Caco-2 (cell line): ENCODE data around the gene PICK1. TPM values are rescaled to one million over a fixed set of nuclear protein-coding genes. Genes with fewer than 3 reads are reported as not detected.

Source experiments
- BruUV-seq: library from RNA; stranded (reverse); fragments of 400-500 nt; replicated peaks from 2 replicates; lab custom pipeline; 2021; lab: Mats Ljungman, UMichigan
- CTCF ChIA-PET: fragments of 300-600 bp; sonication (Branson Sonifier 250); formaldehyde crosslinking; loops from one replicate; lab custom pipeline; 2022; ENCODE audit warnings: antibody characterized with exemption; lab: Charles Lee
- POLR2A ChIA-PET: fragments of 300-600 bp; sonication (Branson Sonifier 250); formaldehyde crosslinking; loops from one replicate; lab custom pipeline; 2022; ENCODE audit warnings: antibody characterized with exemption; lab: Charles Lee
- DNase-seq, 2 experiments: peaks; one replicate each; pipeline versions ENCODE4 v3.0.0 to v3.0.0-alpha.2; 2020 to 2022
- H3K27me3 ChIP-seq: replicated peaks from 2 replicates; pipeline ENCODE4 v1.6.0; 2011; ENCODE audit warnings: low read length; ENCODE audit not compliant: control insufficient read depth, insufficient read depth
- H3K36me3 ChIP-seq: 2 replicates; pipeline ENCODE4 v1.5.1; 2011; ENCODE audit warnings: low read length; ENCODE audit not compliant: control insufficient read depth, insufficient read depth
- H3K4me1 ChIP-seq: fragments of 250-450 bp; sonication (Bioruptor Pico); 2 replicates; pipeline ENCODE4 v1.5.1; 2020; ENCODE audit warnings: mild to moderate bottlenecking
- H3K4me3 ChIP-seq: 2 replicates; pipeline ENCODE4 v1.5.1; 2011; ENCODE audit warnings: low read depth, mild to moderate bottlenecking, control low read depth, low read length
- H3K9me3 ChIP-seq: fragments of 250-450 bp; sonication (Bioruptor Pico); 2 replicates; pipeline ENCODE4 v1.5.1; 2020; ENCODE audit warnings: mild to moderate bottlenecking, moderate library complexity
- H3K27ac Mint-ChIP-seq: one replicate; pipeline ENCODE4 v1.8.0; 2022; ENCODE audit warnings: mixed read lengths; ENCODE audit not compliant: unreplicated experiment
- H3K27me3 Mint-ChIP-seq: one replicate; pipeline ENCODE4 v1.8.0; 2022; ENCODE audit warnings: mixed read lengths; ENCODE audit not compliant: insufficient read depth, unreplicated experiment
- H3K36me3 Mint-ChIP-seq: one replicate; pipeline ENCODE4 v1.8.0; 2022; ENCODE audit warnings: mild to moderate bottlenecking, mixed read lengths; ENCODE audit not compliant: insufficient read depth, unreplicated experiment
- H3K4me1 Mint-ChIP-seq: one replicate; pipeline ENCODE4 v1.8.0; 2022; ENCODE audit warnings: low read depth, mixed read lengths; ENCODE audit not compliant: unreplicated experiment
- H3K4me3 Mint-ChIP-seq: one replicate; pipeline ENCODE4 v1.8.0; 2022; ENCODE audit warnings: mild to moderate bottlenecking, moderate library complexity, mixed read lengths; ENCODE audit not compliant: unreplicated experiment
- H3K9me3 Mint-ChIP-seq: one replicate; pipeline ENCODE4 v1.8.0; 2022; ENCODE audit warnings: mixed read lengths; ENCODE audit not compliant: unreplicated experiment
- intact Hi-C: fragments of 100-400 bp; cut with micrococcal nuclease; formaldehyde crosslinking; loops from one replicate; pipeline ENCODE4 v1.10.0; 2022; ENCODE audit not compliant: unreplicated experiment
- total RNA-seq: library from RNA; stranded (reverse); gene quantifications from 2 replicates; pipeline ENCODE4 v1.2.3, GENCODE V29; 2022
- TF ChIP-seq, protein P1 (sequence below), 2 experiments: fragments of 200-600 bp in 1 of 2; IDR thresholded peaks; 1 replicate in 1 of 2; 2 replicates in 1 of 2; pipeline versions ENCODE4 v1.5.1 to v1.8.0; 2011 to 2022; ENCODE audit warnings: antibody characterized with exemption in 1 of 2, control low read depth in 1 of 2, inconsistent platforms in 1 of 2, low read depth in 1 of 2, low read length in 1 of 2, mild to moderate bottlenecking in 1 of 2, moderate library complexity in 1 of 2; ENCODE audit not compliant: insufficient read depth in 1 of 2, severe bottlenecking in 1 of 2, unreplicated experiment in 1 of 2

PICK1 gene
- total RNA-seq, 1 experiment from 2014 or later, result 41.1 TPM

DNA sequence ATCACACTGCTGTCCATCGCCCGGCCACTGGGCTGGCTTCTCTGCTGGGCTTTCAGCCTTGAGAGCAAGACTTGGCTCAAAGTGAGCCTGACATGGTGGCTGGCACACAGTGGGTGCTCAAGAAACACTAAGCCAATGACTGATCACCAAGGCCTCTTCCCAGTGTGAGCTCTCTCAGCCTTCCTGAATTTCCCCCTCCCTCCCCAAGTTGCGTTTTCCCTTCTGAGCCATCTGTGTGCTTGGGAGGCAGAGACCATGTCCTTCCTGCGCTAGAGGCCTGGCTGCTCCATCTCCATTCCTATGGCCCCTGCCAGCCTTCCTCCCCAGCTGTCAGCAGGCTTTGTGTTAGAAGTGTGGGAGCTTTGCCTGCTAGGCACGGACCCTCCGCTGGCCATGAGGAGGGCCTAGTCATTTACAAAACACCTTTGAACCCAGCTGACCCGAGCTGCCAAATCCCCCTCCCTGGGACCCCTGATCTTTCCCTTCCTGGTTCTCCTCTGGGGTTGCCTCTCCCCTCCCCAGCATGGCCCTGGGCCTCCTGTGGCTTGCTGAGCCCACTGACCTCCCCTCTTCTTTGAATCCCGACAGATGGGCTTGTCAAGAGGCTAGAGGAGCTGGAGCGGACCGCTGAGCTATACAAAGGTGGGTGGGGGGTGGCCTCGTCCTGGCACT, 13.2 kb downstream of the PICK1 start:
- ChIA-PET CTCF (no interaction called here), POLR2A (no interaction called here)
- Mint-ChIP-seq H3K4me1 (no peaks in the 10 kb centered on the region), H3K27ac (no peak overlapping the region), H3K4me3 (no peak overlapping the region), H3K9me3 (no peaks in the 10 kb centered on the region), H3K27me3 (no peaks in the 10 kb centered on the region), H3K36me3 (peaks cover 20% of the 10 kb centered on the region)
- H3K4me3 ChIP-seq, result no peak overlapping the region
- no TSS peak for BruUV-seq
- H3K36me3 ChIP-seq, result peaks cover 4% of the 10 kb centered on the region
- no peak for DNase-seq
- TF ChIP-seq, protein P1, sequence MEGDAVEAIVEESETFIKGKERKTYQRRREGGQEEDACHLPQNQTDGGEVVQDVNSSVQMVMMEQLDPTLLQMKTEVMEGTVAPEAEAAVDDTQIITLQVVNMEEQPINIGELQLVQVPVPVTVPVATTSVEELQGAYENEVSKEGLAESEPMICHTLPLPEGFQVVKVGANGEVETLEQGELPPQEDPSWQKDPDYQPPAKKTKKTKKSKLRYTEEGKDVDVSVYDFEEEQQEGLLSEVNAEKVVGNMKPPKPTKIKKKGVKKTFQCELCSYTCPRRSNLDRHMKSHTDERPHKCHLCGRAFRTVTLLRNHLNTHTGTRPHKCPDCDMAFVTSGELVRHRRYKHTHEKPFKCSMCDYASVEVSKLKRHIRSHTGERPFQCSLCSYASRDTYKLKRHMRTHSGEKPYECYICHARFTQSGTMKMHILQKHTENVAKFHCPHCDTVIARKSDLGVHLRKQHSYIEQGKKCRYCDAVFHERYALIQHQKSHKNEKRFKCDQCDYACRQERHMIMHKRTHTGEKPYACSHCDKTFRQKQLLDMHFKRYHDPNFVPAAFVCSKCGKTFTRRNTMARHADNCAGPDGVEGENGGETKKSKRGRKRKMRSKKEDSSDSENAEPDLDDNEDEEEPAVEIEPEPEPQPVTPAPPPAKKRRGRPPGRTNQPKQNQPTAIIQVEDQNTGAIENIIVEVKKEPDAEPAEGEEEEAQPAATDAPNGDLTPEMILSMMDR (IDR thresholded peaks at IDR 0.05; ENCODE audit: insufficient read depth in 1 of 2, low read depth in 1 of 2, low read length in 1 of 2, severe bottlenecking in 1 of 2, unreplicated experiment in 1 of 2), result no peak
- no peaks in the 10 kb centered on the region for H3K27me3 ChIP-seq
- H3K4me1 ChIP-seq, result no peaks in the 10 kb centered on the region
- intact Hi-C loops, result no loop called here
- no peaks in the 10 kb centered on the region for H3K9me3 ChIP-seq

DNA sequence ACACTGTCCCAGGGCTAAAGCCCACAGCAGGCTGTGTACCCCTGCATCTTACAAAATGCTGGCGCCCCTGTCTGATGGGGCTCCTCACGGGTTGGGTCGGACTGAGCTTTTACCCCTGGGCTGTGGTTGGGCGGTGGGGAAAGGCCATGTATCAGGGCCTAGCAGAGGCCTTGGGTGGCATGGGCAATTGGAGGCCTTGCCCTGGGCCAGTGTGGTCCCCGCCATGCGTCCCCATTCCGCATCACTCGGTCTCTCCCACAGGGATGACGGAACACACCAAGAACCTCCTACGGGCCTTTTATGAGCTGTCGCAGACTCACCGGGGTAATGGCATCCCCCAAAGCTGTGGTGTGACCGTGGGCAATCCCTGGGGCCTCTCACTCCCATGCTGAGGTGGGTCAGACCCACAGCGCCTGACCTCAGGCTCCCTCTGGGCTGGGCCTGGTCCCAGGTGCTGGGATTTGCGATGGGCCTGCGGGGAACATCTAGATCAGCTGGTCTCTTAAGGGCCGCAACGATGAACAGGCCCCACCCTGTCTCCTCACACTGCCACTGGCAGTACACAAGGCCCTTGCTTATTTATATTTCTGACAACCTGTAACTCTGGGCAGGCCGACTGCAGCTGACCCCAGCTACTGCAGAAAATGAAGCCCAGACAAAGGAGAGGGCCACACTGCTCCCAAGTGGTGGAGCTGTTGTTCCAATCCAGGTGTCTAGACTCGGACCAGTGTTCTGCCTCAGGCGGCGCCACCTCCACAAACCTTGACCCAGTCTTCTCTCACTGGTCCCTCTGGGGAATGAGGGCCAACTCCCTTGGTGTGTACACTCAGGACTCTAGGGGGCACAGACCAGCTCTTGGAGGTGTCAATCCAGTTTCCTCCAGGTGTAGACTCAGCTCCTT, 14.5 kb downstream of the PICK1 start:
- no peak for DNase-seq
- Histone ChIP-seq H3K27me3 (no peaks in the 10 kb centered on the region), H3K4me1 (no peaks in the 10 kb centered on the region), H3K36me3 (peaks cover 4% of the 10 kb centered on the region), H3K4me3 (no peak overlapping the region), H3K9me3 (no peaks in the 10 kb centered on the region)
- TF ChIP-seq, protein P1 (IDR thresholded peaks at IDR 0.05; ENCODE audit: insufficient read depth in 1 of 2, low read depth in 1 of 2, low read length in 1 of 2, severe bottlenecking in 1 of 2, unreplicated experiment in 1 of 2), result no peak
- Mint-ChIP-seq H3K27ac (no peak overlapping the region), H3K27me3 (no peaks in the 10 kb centered on the region), H3K9me3 (no peaks in the 10 kb centered on the region), H3K36me3 (peaks cover 17% of the 10 kb centered on the region), H3K4me3 (no peak overlapping the region), H3K4me1 (no peaks in the 10 kb centered on the region)
- POLR2A ChIA-PET, result no interaction called here
- CTCF ChIA-PET, result interaction anchor here (1.1 kb wide), 1 partner anchor 20 kb away, joined by 3 read pairs; no protein-coding TSS in a partner anchor
- intact Hi-C loops, result no loop called here
- no TSS peak for BruUV-seq

DNA sequence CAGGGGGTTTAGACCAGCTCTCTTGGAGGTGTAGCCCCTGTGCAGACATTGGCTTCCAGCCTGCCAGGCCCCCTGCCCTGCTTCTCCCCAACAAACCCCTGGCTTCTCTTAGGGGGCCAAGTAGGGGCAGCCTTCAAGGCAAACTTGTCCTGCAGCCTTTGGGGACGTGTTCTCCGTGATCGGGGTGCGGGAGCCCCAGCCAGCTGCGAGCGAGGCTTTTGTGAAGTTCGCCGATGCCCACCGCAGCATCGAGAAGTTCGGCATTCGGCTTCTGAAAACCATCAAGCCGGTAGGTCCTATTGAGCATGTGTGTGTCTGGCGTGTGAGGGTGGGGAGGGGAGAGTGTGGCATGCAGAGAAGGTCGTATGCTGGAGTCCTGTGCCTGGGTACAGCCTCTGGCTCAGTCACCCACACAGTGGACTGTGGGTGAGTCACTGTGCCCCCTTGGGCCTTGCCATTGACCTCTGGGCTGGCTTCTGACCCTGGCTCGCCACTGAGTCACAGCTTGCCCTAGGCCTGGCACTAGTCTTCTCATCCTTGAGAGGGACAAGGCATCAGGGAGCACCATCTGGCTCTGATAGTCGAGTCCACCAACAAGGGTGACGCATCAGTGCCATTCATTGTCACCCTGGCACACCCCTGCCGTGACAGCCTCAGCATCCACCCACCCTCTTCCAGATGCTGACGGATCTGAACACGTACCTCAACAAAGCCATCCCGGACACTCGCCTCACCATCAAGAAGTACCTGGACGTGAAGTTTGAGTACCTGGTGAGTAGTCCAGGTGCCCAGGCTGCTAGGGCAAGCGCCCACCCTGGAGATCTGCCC, 15.3 kb downstream of the PICK1 start:
- TF ChIP-seq, protein P1 (IDR thresholded peaks at IDR 0.05; ENCODE audit: insufficient read depth in 1 of 2, low read depth in 1 of 2, low read length in 1 of 2, severe bottlenecking in 1 of 2, unreplicated experiment in 1 of 2), result no peak
- no peaks in the 10 kb centered on the region for H3K4me1 ChIP-seq
- H3K9me3 ChIP-seq, result no peaks in the 10 kb centered on the region
- no peak for DNase-seq
- no peaks in the 10 kb centered on the region for H3K27me3 ChIP-seq
- intact Hi-C loops, result no loop called here
- H3K9me3 Mint-ChIP-seq, result no peaks in the 10 kb centered on the region
- H3K4me1 Mint-ChIP-seq, result no peaks in the 10 kb centered on the region
- H3K36me3 Mint-ChIP-seq, result peaks cover 12% of the 10 kb centered on the region
- BruUV-seq, result no TSS peak
- no peaks in the 10 kb centered on the region for H3K27me3 Mint-ChIP-seq
- CTCF ChIA-PET, result interaction anchor here (1.1 kb wide), 1 partner anchor 20 kb away, joined by 3 read pairs; no protein-coding TSS in a partner anchor
- no peak overlapping the region for H3K4me3 Mint-ChIP-seq
- no peak overlapping the region for H3K4me3 ChIP-seq
- peaks cover 4% of the 10 kb centered on the region for H3K36me3 ChIP-seq
- POLR2A ChIA-PET, result no interaction called here
- H3K27ac Mint-ChIP-seq, result no peak overlapping the region
